ENCODE measurements around the gene PDE1C. TPM values are rescaled to one million over a fixed set of nuclear protein-coding genes. Genes with fewer than 3 reads are reported as not detected.

PDE1C gene
- total and polyA plus RNA-seq, 2 donors, result 2.4 to 3.1 TPM

GRCh38 chr7:31971049-31971667 lies 99.0 kb downstream of the PDE1C start:
- WGBS, result 97% methylated on average over 7 of the region's 7 CpGs
- Histone ChIP-seq H3K9me3 (ENCODE audit: control insufficient read depth in 2 of 2, insufficient read depth in 1 of 2, low read length in 1 of 2) (no peaks in the 10 kb centered on the region), H3K27ac (ENCODE audit: low read depth in 1 of 2, low read length in 1 of 2) (no peak overlapping the region), H3K4me3 (ENCODE audit: low read length in 2 of 2) (no peak overlapping the region), H3K27me3 (ENCODE audit: control insufficient read depth in 2 of 2, insufficient read depth in 1 of 2, low read length in 1 of 2) (no peaks in the 10 kb centered on the region), H3K4me1 (ENCODE audit: control insufficient read depth in 2 of 2, insufficient read depth in 2 of 2, low read length in 2 of 2) (no peaks in the 10 kb centered on the region), H3K36me3 (ENCODE audit: control insufficient read depth in 2 of 2, insufficient read depth in 2 of 2, low read length in 1 of 2) (no peaks in the 10 kb centered on the region)
- DNase-seq (ENCODE audit: low read depth in 6 of 9, low spot score in 9 of 9), result no peak

- Histone ChIP-seq H3K36me3 (ENCODE audit: control insufficient read depth in 2 of 2, insufficient read depth in 2 of 2, low read length in 1 of 2) (no peaks in the 10 kb centered on the region), H3K9me3 (ENCODE audit: control insufficient read depth in 2 of 2, insufficient read depth in 1 of 2, low read length in 1 of 2) (no peaks in the 10 kb centered on the region), H3K4me3 (ENCODE audit: low read length in 2 of 2) (no peak overlapping the region), H3K27me3 (ENCODE audit: control insufficient read depth in 2 of 2, insufficient read depth in 1 of 2, low read length in 1 of 2) (no peaks in the 10 kb centered on the region), H3K4me1 (ENCODE audit: control insufficient read depth in 2 of 2, insufficient read depth in 2 of 2, low read length in 2 of 2) (no peaks in the 10 kb centered on the region), H3K27ac (ENCODE audit: low read depth in 1 of 2, low read length in 1 of 2) (no peak overlapping the region)
- DNase-seq (ENCODE audit: low read depth in 6 of 9, low spot score in 9 of 9), result no peak
Observed at GRCh38 chr7:31970501-31970900, 99.7 kb downstream of the PDE1C start.

- Histone ChIP-seq H3K9me3 (ENCODE audit: control insufficient read depth in 2 of 2, insufficient read depth in 1 of 2, low read length in 1 of 2) (peaks cover 0 to 4% of the 10 kb centered on the region in 2 donors), H3K36me3 (ENCODE audit: control insufficient read depth in 2 of 2, insufficient read depth in 2 of 2, low read length in 1 of 2) (no peaks in the 10 kb centered on the region), H3K4me1 (ENCODE audit: control insufficient read depth in 2 of 2, insufficient read depth in 2 of 2, low read length in 2 of 2) (no peaks in the 10 kb centered on the region), H3K27ac (ENCODE audit: low read depth in 1 of 2, low read length in 1 of 2) (no peak overlapping the region), H3K27me3 (ENCODE audit: control insufficient read depth in 2 of 2, insufficient read depth in 1 of 2, low read length in 1 of 2) (no peaks in the 10 kb centered on the region), H3K4me3 (ENCODE audit: low read length in 2 of 2) (no peak overlapping the region)
- 98% methylated on average over 8 of the region's 8 CpGs for WGBS
- no peak for DNase-seq (ENCODE audit: low read depth in 6 of 9, low spot score in 9 of 9)
Observed at GRCh38 chr7:31963569-31964175, 106.5 kb downstream of the PDE1C start.

DNA sequence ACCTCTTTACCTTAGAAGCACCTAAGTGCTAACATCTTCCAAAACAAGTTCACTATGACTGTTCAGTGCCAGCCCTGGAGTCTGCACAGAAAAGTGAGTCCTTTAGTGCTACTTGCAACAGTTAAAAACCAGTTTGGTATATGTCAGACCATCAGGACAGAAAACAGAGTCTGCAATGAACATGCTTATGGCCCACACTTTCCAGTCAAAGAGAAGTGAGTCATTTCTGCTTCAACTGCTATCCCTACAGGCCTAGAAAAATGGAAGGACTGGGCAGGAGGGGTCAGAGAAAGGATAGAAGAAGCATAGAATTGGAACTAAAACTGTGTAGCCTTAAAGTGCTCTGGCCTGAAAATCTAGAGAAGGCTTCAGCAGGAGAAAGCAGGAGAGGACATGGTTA lies 108.0 kb downstream of the PDE1C start:
- Histone ChIP-seq H3K9me3 (ENCODE audit: control insufficient read depth in 2 of 2, insufficient read depth in 1 of 2, low read length in 1 of 2) (peaks cover 0 to 4% of the 10 kb centered on the region in 2 donors), H3K36me3 (ENCODE audit: control insufficient read depth in 2 of 2, insufficient read depth in 2 of 2, low read length in 1 of 2) (no peaks in the 10 kb centered on the region), H3K4me3 (ENCODE audit: low read length in 2 of 2) (no peak overlapping the region), H3K27ac (ENCODE audit: low read depth in 1 of 2, low read length in 1 of 2) (no peak overlapping the region), H3K27me3 (ENCODE audit: control insufficient read depth in 2 of 2, insufficient read depth in 1 of 2, low read length in 1 of 2) (no peaks in the 10 kb centered on the region), H3K4me1 (ENCODE audit: control insufficient read depth in 2 of 2, insufficient read depth in 2 of 2, low read length in 2 of 2) (no peaks in the 10 kb centered on the region)
- no peak for DNase-seq (ENCODE audit: low read depth in 6 of 9, low spot score in 9 of 9)

- WGBS, result 86% methylated on average over 2 of the region's 2 CpGs
- no peaks in the 10 kb centered on the region for H3K9me3 ChIP-seq (ENCODE audit: control insufficient read depth in 2 of 2, insufficient read depth in 1 of 2, low read length in 1 of 2)
- no peak for DNase-seq (ENCODE audit: low read depth in 6 of 9, low spot score in 9 of 9)
- H3K36me3 ChIP-seq (ENCODE audit: control insufficient read depth in 2 of 2, insufficient read depth in 2 of 2, low read length in 1 of 2), result no peaks in the 10 kb centered on the region
- H3K4me3 ChIP-seq (ENCODE audit: low read length in 2 of 2), result no peak overlapping the region
- no peak overlapping the region for H3K27ac ChIP-seq (ENCODE audit: low read depth in 1 of 2, low read length in 1 of 2)
- no peaks in the 10 kb centered on the region for H3K4me1 ChIP-seq (ENCODE audit: control insufficient read depth in 2 of 2, insufficient read depth in 2 of 2, low read length in 2 of 2)
- no peaks in the 10 kb centered on the region for H3K27me3 ChIP-seq (ENCODE audit: control insufficient read depth in 2 of 2, insufficient read depth in 1 of 2, low read length in 1 of 2)
Observed at GRCh38 chr7:31958226-31958625, 112.0 kb downstream of the PDE1C start.

DNA sequence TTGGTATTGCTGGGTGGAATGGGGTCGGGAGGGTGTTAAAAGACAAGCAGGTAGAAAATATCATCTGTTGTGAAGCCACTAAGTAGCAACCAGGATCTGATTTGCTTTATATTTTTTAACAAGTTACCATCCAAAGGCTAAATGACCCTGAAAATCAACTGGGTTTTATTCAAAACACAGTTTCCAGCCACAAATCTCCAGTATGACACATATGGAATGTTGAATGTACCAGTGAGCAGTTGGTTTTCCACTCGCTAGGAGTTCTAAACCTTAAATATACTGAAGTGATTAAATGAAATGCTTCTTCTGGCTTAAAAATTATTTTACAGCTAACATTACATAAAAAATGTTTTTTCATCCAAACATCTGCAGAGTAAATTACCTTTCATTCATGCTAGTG lies 112.5 kb downstream of the PDE1C start:
- H3K27me3 ChIP-seq (ENCODE audit: control insufficient read depth in 2 of 2, insufficient read depth in 1 of 2, low read length in 1 of 2), result no peaks in the 10 kb centered on the region
- DNase-seq (ENCODE audit: low read depth in 6 of 9, low spot score in 9 of 9), result no peak

GRCh38 chr7:31957090-31957720 lies 113.0 kb downstream of the PDE1C start:
- DNase-seq (ENCODE audit: low read depth in 6 of 9, low spot score in 9 of 9), result no peak
- H3K27ac ChIP-seq (ENCODE audit: low read depth in 1 of 2, low read length in 1 of 2), result no peak overlapping the region
- no peaks in the 10 kb centered on the region for H3K4me1 ChIP-seq (ENCODE audit: control insufficient read depth in 2 of 2, insufficient read depth in 2 of 2, low read length in 2 of 2)
- no peaks in the 10 kb centered on the region for H3K36me3 ChIP-seq (ENCODE audit: control insufficient read depth in 2 of 2, insufficient read depth in 2 of 2, low read length in 1 of 2)
- 86% methylated on average over 2 of the region's 2 CpGs for WGBS
- H3K4me3 ChIP-seq (ENCODE audit: low read length in 2 of 2), result no peak overlapping the region
- no peaks in the 10 kb centered on the region for H3K27me3 ChIP-seq (ENCODE audit: control insufficient read depth in 2 of 2, insufficient read depth in 1 of 2, low read length in 1 of 2)
- H3K9me3 ChIP-seq (ENCODE audit: control insufficient read depth in 2 of 2, insufficient read depth in 1 of 2, low read length in 1 of 2), result no peaks in the 10 kb centered on the region

More for the DNA sequence above, 112.5 kb downstream of the PDE1C start:
- H3K9me3 ChIP-seq (ENCODE audit: control insufficient read depth in 2 of 2, insufficient read depth in 1 of 2, low read length in 1 of 2), result no peaks in the 10 kb centered on the region
- no peak overlapping the region for H3K27ac ChIP-seq (ENCODE audit: low read depth in 1 of 2, low read length in 1 of 2)
- no peaks in the 10 kb centered on the region for H3K36me3 ChIP-seq (ENCODE audit: control insufficient read depth in 2 of 2, insufficient read depth in 2 of 2, low read length in 1 of 2)
- 91% methylated on average over 2 of the region's 2 CpGs for WGBS
- no peaks in the 10 kb centered on the region for H3K4me1 ChIP-seq (ENCODE audit: control insufficient read depth in 2 of 2, insufficient read depth in 2 of 2, low read length in 2 of 2)
- no peak overlapping the region for H3K4me3 ChIP-seq (ENCODE audit: low read length in 2 of 2)

DNA sequence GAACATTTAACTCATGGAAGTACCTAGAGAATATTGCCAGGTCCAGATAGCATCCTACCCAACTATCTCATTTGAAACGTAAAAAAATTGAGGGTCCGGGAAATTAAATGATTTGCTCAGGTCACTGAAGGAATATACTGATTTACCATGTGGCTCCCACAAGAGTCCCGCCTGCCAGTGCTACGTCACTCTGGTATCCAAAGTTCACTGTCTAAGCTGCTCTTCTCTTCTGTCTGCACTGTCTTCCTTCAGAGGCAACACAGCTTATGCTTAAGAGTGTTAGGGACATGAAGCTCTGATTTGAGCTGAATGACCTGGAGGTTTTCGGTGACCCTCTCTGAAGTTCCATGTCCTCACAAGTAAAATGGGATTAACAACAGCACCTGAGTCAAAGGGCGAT lies 114.6 kb downstream of the PDE1C start:
- 97% methylated on average over 6 of the region's 6 CpGs for WGBS
- no peaks in the 10 kb centered on the region for H3K4me1 ChIP-seq (ENCODE audit: control insufficient read depth in 2 of 2, insufficient read depth in 2 of 2, low read length in 2 of 2)
- H3K27ac ChIP-seq (ENCODE audit: low read depth in 1 of 2, low read length in 1 of 2), result no peak overlapping the region
- no peaks in the 10 kb centered on the region for H3K27me3 ChIP-seq (ENCODE audit: control insufficient read depth in 2 of 2, insufficient read depth in 1 of 2, low read length in 1 of 2)
- no peaks in the 10 kb centered on the region for H3K36me3 ChIP-seq (ENCODE audit: control insufficient read depth in 2 of 2, insufficient read depth in 2 of 2, low read length in 1 of 2)
- no peaks in the 10 kb centered on the region for H3K9me3 ChIP-seq (ENCODE audit: control insufficient read depth in 2 of 2, insufficient read depth in 1 of 2, low read length in 1 of 2)
- no peak overlapping the region for H3K4me3 ChIP-seq (ENCODE audit: low read length in 2 of 2)
- DNase-seq (ENCODE audit: low read depth in 6 of 9, low spot score in 9 of 9), result no peak

- H3K27me3 ChIP-seq (ENCODE audit: control insufficient read depth in 2 of 2, insufficient read depth in 1 of 2, low read length in 1 of 2), result no peaks in the 10 kb centered on the region
- H3K4me3 ChIP-seq (ENCODE audit: low read length in 2 of 2), result no peak overlapping the region
- H3K27ac ChIP-seq (ENCODE audit: low read depth in 1 of 2, low read length in 1 of 2), result no peak overlapping the region
- no peak for DNase-seq (ENCODE audit: low read depth in 6 of 9, low spot score in 9 of 9)
- no peaks in the 10 kb centered on the region for H3K9me3 ChIP-seq (ENCODE audit: control insufficient read depth in 2 of 2, insufficient read depth in 1 of 2, low read length in 1 of 2)
- WGBS, result 96% methylated on average over 5 of the region's 5 CpGs
- no peaks in the 10 kb centered on the region for H3K36me3 ChIP-seq (ENCODE audit: control insufficient read depth in 2 of 2, insufficient read depth in 2 of 2, low read length in 1 of 2)
- no peaks in the 10 kb centered on the region for H3K4me1 ChIP-seq (ENCODE audit: control insufficient read depth in 2 of 2, insufficient read depth in 2 of 2, low read length in 2 of 2)
Observed at GRCh38 chr7:31955021-31955420, 115.2 kb downstream of the PDE1C start.
